PC-3 (cell line): ENCODE measurements around the gene TMEM14A. TPM values are rescaled to one million over a fixed set of nuclear protein-coding genes. Genes with fewer than 3 reads are reported as not detected.

Experiments used
- ATAC-seq: fragments of 200-7000 bp; cut with Tn5 transposase; 2 replicates; pipeline ENCODE4 v1.9.1; 2020; ENCODE audit warnings: mild to moderate bottlenecking, moderate library complexity
- BruUV-seq: library from RNA; stranded (reverse); fragments of 400-500 nt; replicated peaks from 2 replicates; lab custom pipeline; 2021; lab: Mats Ljungman, UMichigan
- CTCF ChIA-PET: fragments of 300-600 bp; sonication (Branson Sonifier 250); formaldehyde crosslinking; loops from one replicate; lab custom pipeline; 2022; ENCODE audit warnings: antibody characterized with exemption; lab: Charles Lee
- POLR2A ChIA-PET: fragments of 300-600 bp; sonication (Branson Sonifier 250); formaldehyde crosslinking; loops from one replicate; lab custom pipeline; 2022; ENCODE audit warnings: antibody characterized with exemption; ENCODE audit not compliant: unreplicated experiment; lab: Charles Lee
- DNase-seq: peaks from one replicate; pipeline ENCODE4 v3.0.0-alpha.2; 2015
- H2AFZ ChIP-seq: fragments of 300-600 bp; sonication (generic); 2 replicates; pipeline ENCODE4 v1.6.0; 2016; ENCODE audit warnings: antibody characterized with exemption, low read length
- H3F3A ChIP-seq: fragments of 300-600 bp; sonication (generic); one replicate; pipeline ENCODE4 v1.6.0; 2017; ENCODE audit warnings: antibody characterized with exemption, low read length, control low read depth, mild to moderate bottlenecking; ENCODE audit not compliant: unreplicated experiment
- H3K27ac ChIP-seq: fragments of 300-600 bp; sonication (generic); 2 replicates; pipeline ENCODE4 v1.5.1; 2016; ENCODE audit warnings: mild to moderate bottlenecking, low read length
- H3K27me3 ChIP-seq: fragments of 300-600 bp; sonication (generic); 2 replicates; pipeline ENCODE4 v1.6.1; 2016; ENCODE audit warnings: low read length, mixed read lengths
- H3K36me3 ChIP-seq: fragments of 300-600 bp; sonication (generic); 2 replicates; pipeline ENCODE4 v1.6.1; 2016; ENCODE audit warnings: low read depth, mixed run types, low read length, mixed read lengths
- H3K4me1 ChIP-seq: fragments of 300-600 bp; sonication (generic); 2 replicates; pipeline ENCODE4 v1.5.1; 2016; ENCODE audit warnings: low read length; ENCODE audit not compliant: insufficient read depth
- H3K4me2 ChIP-seq: fragments of 300-600 bp; sonication (generic); 2 replicates; pipeline ENCODE4 v1.6.0; 2016; ENCODE audit warnings: low read length
- H3K4me3 ChIP-seq: fragments of 300-600 bp; sonication (generic); 2 replicates; pipeline ENCODE4 v1.5.1; 2016; ENCODE audit warnings: mild to moderate bottlenecking, low read length, mixed read lengths
- H3K79me2 ChIP-seq: fragments of 300-600 bp; sonication (generic); 2 replicates; pipeline ENCODE4 v1.6.1; 2017; ENCODE audit warnings: low read length, mixed read lengths
- H3K9ac ChIP-seq: fragments of 300-600 bp; sonication (generic); 2 replicates; pipeline ENCODE4 v1.6.0; 2016; ENCODE audit warnings: mild to moderate bottlenecking, low read length
- H3K9me2 ChIP-seq: fragments of 300-600 bp; sonication (generic); replicated peaks from 2 replicates; pipeline ENCODE4 v1.6.1; 2016; ENCODE audit warnings: mixed run types, low read length, mixed read lengths
- H3K9me3 ChIP-seq: fragments of 300-600 bp; sonication (generic); 2 replicates; pipeline ENCODE4 v1.6.1; 2016; ENCODE audit warnings: low read length, mixed read lengths
- H4K20me1 ChIP-seq: fragments of 300-600 bp; sonication (generic); 2 replicates; pipeline ENCODE4 v1.6.1; 2016; ENCODE audit warnings: low read length, mixed read lengths
- EZH2 ChIP-seq: fragments of 300-600 bp; sonication (generic); IDR thresholded peaks from one replicate; pipeline ENCODE4 v1.6.1; 2017; ENCODE audit warnings: antibody characterized with exemption, mild to moderate bottlenecking, low read length; ENCODE audit not compliant: unreplicated experiment
- EZH2phosphoT487 ChIP-seq: fragments of 300-600 bp; sonication (generic); IDR thresholded peaks from 2 replicates; pipeline ENCODE4 v1.6.1; 2018; ENCODE audit warnings: mild to moderate bottlenecking, antibody characterized with exemption, low read length, borderline replicate concordance
- intact Hi-C: fragments of 100-400 bp; cut with micrococcal nuclease; formaldehyde crosslinking; loops from 2 replicates; pipeline ENCODE4 v1.9.0; 2023
- total RNA-seq: library from RNA; depleted of rRNA; stranded (reverse); fragments of >200 nt; gene quantifications from 2 replicates; pipeline ENCODE4 v1.2.3, GENCODE V29; 2014
- TF ChIP-seq, protein P1 (sequence below): fragments of 300-600 bp; sonication (generic); conservative IDR thresholded peaks from 2 replicates; pipeline ENCODE4 v1.5.1; 2017; ENCODE audit warnings: antibody characterized with exemption, low read depth, mild to moderate bottlenecking, low read length

The TMEM14A gene
- total RNA-seq, 1 experiment from 2014 or later, result 65.4 TPM

DNA sequence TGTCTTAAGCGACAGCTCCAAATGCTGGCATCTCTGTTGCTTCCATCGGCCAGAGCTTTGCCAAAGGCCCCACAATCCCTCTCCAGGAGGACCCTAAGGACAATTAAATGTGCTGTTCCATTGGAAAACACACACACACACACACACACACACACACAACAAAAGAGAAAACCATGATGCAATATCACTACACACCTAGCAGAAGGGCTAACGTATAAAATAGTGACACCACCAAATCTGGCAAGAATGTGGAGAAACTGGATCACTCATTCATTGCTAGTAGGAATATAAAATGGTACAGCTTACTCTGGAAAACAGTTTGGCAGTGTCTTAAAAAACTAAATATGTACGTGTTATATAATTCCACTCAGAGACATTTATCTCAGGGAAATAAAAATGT is 13.0 kb upstream of the TMEM14A start:
- BruUV-seq, result no TSS peak
- CTCF ChIA-PET, result no interaction called here
- no peak overlapping the region for H2AFZ ChIP-seq

DNA sequence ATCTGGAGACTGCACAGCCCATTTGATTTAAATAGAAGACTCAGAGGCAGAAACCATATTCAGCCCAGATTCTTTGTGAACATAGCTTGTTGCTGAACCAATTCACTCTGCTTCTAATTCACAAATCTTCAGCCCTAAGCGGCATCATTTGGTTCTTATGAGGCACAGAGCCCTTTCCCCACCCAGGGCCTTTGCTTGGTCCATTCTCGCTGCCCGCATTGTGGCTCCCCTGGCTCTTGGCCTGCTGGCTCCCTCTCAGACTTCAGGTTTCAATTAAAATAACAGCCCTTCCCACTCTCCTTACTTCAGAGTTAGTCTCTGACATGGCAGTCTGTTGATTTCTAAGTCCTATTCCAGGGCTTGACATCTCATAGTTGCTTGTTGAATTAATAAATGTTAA is 9.4 kb upstream of the TMEM14A start:
- Histone ChIP-seq H3K79me2 (no peaks in the 10 kb centered on the region; the same call in 1 of the 2 replicates), H3K27ac (no peak overlapping the region), H2AFZ (no peak overlapping the region), H3K27me3 (no peaks in the 10 kb centered on the region), H3K4me3 (no peak overlapping the region), H3K4me2 (no peak overlapping the region), H3K9ac (no peak overlapping the region), H3K9me2 (no peaks in the 10 kb centered on the region), H3K36me3 (no peaks in the 10 kb centered on the region), H3K9me3 (no peaks in the 10 kb centered on the region), H4K20me1 (no peaks in the 10 kb centered on the region), H3K4me1 (peaks cover 24% of the 10 kb centered on the region), H3F3A (no peaks in the 10 kb centered on the region)
- no peak for DNase-seq
- POLR2A ChIA-PET, result no interaction called here
- BruUV-seq, result no TSS peak
- TF ChIP-seq EZH2phosphoT487 (no peak), EZH2 (no peak)
- TF ChIP-seq, protein P1, sequence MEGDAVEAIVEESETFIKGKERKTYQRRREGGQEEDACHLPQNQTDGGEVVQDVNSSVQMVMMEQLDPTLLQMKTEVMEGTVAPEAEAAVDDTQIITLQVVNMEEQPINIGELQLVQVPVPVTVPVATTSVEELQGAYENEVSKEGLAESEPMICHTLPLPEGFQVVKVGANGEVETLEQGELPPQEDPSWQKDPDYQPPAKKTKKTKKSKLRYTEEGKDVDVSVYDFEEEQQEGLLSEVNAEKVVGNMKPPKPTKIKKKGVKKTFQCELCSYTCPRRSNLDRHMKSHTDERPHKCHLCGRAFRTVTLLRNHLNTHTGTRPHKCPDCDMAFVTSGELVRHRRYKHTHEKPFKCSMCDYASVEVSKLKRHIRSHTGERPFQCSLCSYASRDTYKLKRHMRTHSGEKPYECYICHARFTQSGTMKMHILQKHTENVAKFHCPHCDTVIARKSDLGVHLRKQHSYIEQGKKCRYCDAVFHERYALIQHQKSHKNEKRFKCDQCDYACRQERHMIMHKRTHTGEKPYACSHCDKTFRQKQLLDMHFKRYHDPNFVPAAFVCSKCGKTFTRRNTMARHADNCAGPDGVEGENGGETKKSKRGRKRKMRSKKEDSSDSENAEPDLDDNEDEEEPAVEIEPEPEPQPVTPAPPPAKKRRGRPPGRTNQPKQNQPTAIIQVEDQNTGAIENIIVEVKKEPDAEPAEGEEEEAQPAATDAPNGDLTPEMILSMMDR, result no peak
- CTCF ChIA-PET, result no interaction called here
- intact Hi-C loops, result loop anchor here (5.0 kb wide), 1 partner anchor 64 kb away; no protein-coding TSS in a partner anchor
- no peak for ATAC-seq

More for the DNA sequence above, 13.0 kb upstream of the TMEM14A start:
- H3K4me2 ChIP-seq, result no peak overlapping the region
- no peaks in the 10 kb centered on the region for H3K36me3 ChIP-seq
- no peak overlapping the region for H3K9ac ChIP-seq
- H3K4me3 ChIP-seq, result no peak overlapping the region
- POLR2A ChIA-PET, result no interaction called here
- H3K27ac ChIP-seq, result no peak overlapping the region
- intact Hi-C loops, result no loop called here
- H3K9me3 ChIP-seq, result no peaks in the 10 kb centered on the region
- TF ChIP-seq, protein P1, result no peak
- no peak for TF ChIP-seq EZH2
- TF ChIP-seq EZH2phosphoT487, result no peak
- H3K27me3 ChIP-seq, result no peaks in the 10 kb centered on the region
- no peaks in the 10 kb centered on the region for H3K9me2 ChIP-seq
- no peaks in the 10 kb centered on the region for H4K20me1 ChIP-seq
- no peaks in the 10 kb centered on the region for H3K79me2 ChIP-seq
- no peak for DNase-seq
- no peak for ATAC-seq
- H3K4me1 ChIP-seq, result no peaks in the 10 kb centered on the region
- H3F3A ChIP-seq, result no peaks in the 10 kb centered on the region

DNA sequence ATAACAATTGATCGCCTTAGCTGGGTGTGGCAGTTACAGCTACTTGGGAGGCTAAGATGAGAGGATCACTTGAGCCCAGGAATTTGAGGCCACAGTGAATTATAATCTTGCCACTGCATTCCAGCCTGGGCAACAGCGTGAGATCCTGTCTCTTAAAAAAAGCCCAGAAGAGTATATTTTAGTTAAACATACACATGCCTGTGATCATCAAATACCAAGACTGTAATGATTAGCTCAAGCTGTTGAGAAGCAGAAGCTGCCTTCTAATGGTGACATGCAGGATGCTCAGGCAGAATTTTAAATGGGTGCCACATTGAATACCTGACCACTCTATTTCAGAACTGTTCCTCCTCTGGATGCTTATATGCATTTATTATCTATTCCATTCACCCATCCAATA is 8.9 kb upstream of the TMEM14A start:
- no TSS peak for BruUV-seq
- TF ChIP-seq, protein P1, result no peak
- TF ChIP-seq EZH2 (no peak), EZH2phosphoT487 (no peak)
- Histone ChIP-seq H3K9me3 (no peaks in the 10 kb centered on the region), H3K27me3 (no peaks in the 10 kb centered on the region), H3K4me1 (peaks cover 24% of the 10 kb centered on the region), H3F3A (no peaks in the 10 kb centered on the region), H3K79me2 (no peaks in the 10 kb centered on the region; the same call in 1 of the 2 replicates), H3K27ac (no peak overlapping the region), H2AFZ (no peak overlapping the region), H3K4me2 (no peak overlapping the region), H4K20me1 (no peaks in the 10 kb centered on the region), H3K36me3 (no peaks in the 10 kb centered on the region), H3K4me3 (no peak overlapping the region), H3K9ac (no peak overlapping the region), H3K9me2 (no peaks in the 10 kb centered on the region)
- ATAC-seq (no peak), DNase-seq (no peak)
- CTCF ChIA-PET, result interaction anchor here (1.5 kb wide), 1 partner anchor 254 kb away, joined by 37 read pairs; no protein-coding TSS in a partner anchor
- POLR2A ChIA-PET, result no interaction called here
- intact Hi-C loops, result loop anchor here (2.0 to 5.0 kb wide), 3 partner anchors 65 to 377 kb away; partner anchors contain the start of gene MCM3
